22Rv1 (cell line): ENCODE results near the gene TRAPPC6A.

Source experiments
- ZFX ChIP-seq: fragments of 450-650 bp; IDR thresholded peaks from 2 replicates; pipeline ENCODE4 v1.6.1; 2017; ENCODE audit warnings: antibody characterized with exemption, borderline replicate concordance
- TF ChIP-seq, protein P1 (sequence below): fragments of 450-650 bp; IDR thresholded peaks from 2 replicates; pipeline ENCODE4 v1.5.1; 2017; ENCODE audit warnings: mild to moderate bottlenecking

- TF ChIP-seq, protein P1, sequence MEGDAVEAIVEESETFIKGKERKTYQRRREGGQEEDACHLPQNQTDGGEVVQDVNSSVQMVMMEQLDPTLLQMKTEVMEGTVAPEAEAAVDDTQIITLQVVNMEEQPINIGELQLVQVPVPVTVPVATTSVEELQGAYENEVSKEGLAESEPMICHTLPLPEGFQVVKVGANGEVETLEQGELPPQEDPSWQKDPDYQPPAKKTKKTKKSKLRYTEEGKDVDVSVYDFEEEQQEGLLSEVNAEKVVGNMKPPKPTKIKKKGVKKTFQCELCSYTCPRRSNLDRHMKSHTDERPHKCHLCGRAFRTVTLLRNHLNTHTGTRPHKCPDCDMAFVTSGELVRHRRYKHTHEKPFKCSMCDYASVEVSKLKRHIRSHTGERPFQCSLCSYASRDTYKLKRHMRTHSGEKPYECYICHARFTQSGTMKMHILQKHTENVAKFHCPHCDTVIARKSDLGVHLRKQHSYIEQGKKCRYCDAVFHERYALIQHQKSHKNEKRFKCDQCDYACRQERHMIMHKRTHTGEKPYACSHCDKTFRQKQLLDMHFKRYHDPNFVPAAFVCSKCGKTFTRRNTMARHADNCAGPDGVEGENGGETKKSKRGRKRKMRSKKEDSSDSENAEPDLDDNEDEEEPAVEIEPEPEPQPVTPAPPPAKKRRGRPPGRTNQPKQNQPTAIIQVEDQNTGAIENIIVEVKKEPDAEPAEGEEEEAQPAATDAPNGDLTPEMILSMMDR: no peak
- TF ChIP-seq ZFX: no peak
Measured at GRCh38 chr19:45119582-45119981, 58.5 kb downstream of the TRAPPC6A start.
